Heart right ventricle (tissue), 16 donors: ENCODE measurements around the gene PDE3B. TPM values are rescaled to one million over a fixed set of nuclear protein-coding genes. Genes with fewer than 3 reads are reported as not detected.
A peak's percentile ranks its signal among the peaks of the same experiment; 100 is the strongest.

Experiments used
- ATAC-seq, 8 donors: fragments of 200-7000 bp; cut with Tn5 transposase; one replicate each; pipeline ENCODE4 v1.9.1; 2020; ENCODE audit warnings: mild to moderate bottlenecking in 8 of 8, moderate library complexity in 8 of 8, moderate number of reproducible peaks in 1 of 8
- DNase-seq, 2 donors: peaks; one replicate each; pipeline ENCODE4 v3.0.0-alpha.2; 2020
- H3K27ac ChIP-seq, 10 donors: fragments of 200-600 bp; sonication (generic) in 2 of 10; one replicate each; pipeline versions ENCODE4 v1.5.0 to v1.8.0; 2020 to 2022; ENCODE audit warnings: mild to moderate bottlenecking in 3 of 10
- H3K27me3 ChIP-seq, 7 donors: fragments of 200-600 bp; one replicate each; pipeline ENCODE4 v1.8.0; 2021 to 2022; ENCODE audit warnings: mild to moderate bottlenecking in 2 of 7
- H3K36me3 ChIP-seq, 9 donors: fragments of 200-600 bp; sonication (generic) in 1 of 9; one replicate each; pipeline versions ENCODE4 v1.5.0 to v1.8.0; 2020 to 2022; ENCODE audit warnings: mild to moderate bottlenecking in 2 of 9
- H3K4me1 ChIP-seq, 9 donors: fragments of 200-600 bp; sonication (generic) in 1 of 9; one replicate each; pipeline versions ENCODE4 v1.5.0 to v1.8.0; 2020 to 2022; ENCODE audit warnings: mild to moderate bottlenecking in 4 of 9
- H3K4me3 ChIP-seq, 10 donors: fragments of 200-600 bp; sonication (generic) in 2 of 10; one replicate each; pipeline versions ENCODE4 v1.5.0 to v1.8.0; 2020 to 2022; ENCODE audit warnings: mild to moderate bottlenecking in 7 of 10, moderate library complexity in 2 of 10
- H3K9me3 ChIP-seq, 11 donors: fragments of 200-600 bp in 10 of 11; sonication (generic) in 2 of 11; one replicate each; pipeline versions ENCODE4 v1.5.0 to v1.8.0; 2013 to 2022; ENCODE audit warnings: mild to moderate bottlenecking in 2 of 11, control low read depth in 1 of 11, moderate library complexity in 1 of 11
- WGBS, 2 donors: extraction: QIAGEN DNeasy Blood & Tissue Kit; methylation state at CpG; one replicate each; pipeline ENCODE4 v1.1.7; 2013; ENCODE audit warnings: inconsistent platforms in 1 of 2; 5-methylcytosine and 5-hydroxymethylcytosine counted together
- intact Hi-C, 10 donors: fragments of 100-400 bp; cut with DNase I; formaldehyde crosslinking; loops; one replicate each; pipeline versions ENCODE4 v1.11.1 to v1.14.2; 2022
- polyA plus RNA-seq, 2 donors: library from polyadenylated mRNA; stranded (reverse); fragments of 200-250 nt; gene quantifications; one replicate each; pipeline ENCODE4 v1.2.3, GENCODE V29; 2013
- total RNA-seq, 10 donors: library from RNA; stranded (reverse); fragmentation: NEBNext Ultra II Directional in 3 of 10; extraction: Animal tissue kit (Norgen Biotek cat#: 25700) in 3 of 10; gene quantifications; one replicate each; pipeline versions ENCODE4 v1.2.1 to v1.2.4, GENCODE V29; 2021 to 2023
- TF ChIP-seq, protein P1 (sequence below), 9 donors: fragments of 200-600 bp; sonication (generic) in 2 of 9; IDR thresholded peaks; one replicate each; pipeline versions ENCODE4 v1.5.0 to v1.8.0; 2021 to 2022; ENCODE audit warnings: antibody characterized with exemption in 9 of 9, mild to moderate bottlenecking in 5 of 9, moderate library complexity in 1 of 9
- donor health status: Arrhythmogenic right ventricular cardiomyopathy.
- donor health status: ischemic (EF 13 %, LVEDD 7.1; RV severe dilation, severe dysfunction).
- donor health status: healthy with polysubstance abuse.
- donor health status: DM: no; HTN: yes; CAD: no.
- donor health status: DM: no; HTN: no; CAD: no.
- donor health status: ischemic (EF 25% LVEDD 6.9; RV normal size, moderate dysfunction).
- donor health status: ischemic (EF 25% LVEDD 5.7; RV mildly dilated, moderate dysfunction).
- donor health status: healthy.
- donor health status: DM: yes; HTN: yes; CAD: no.
- donor health status: Ischemic cardiomyopathy.
- donor health status: ischemic (EF 35%, LVEDD 5.7; RV mildly dilated, moderate dysfunction).
- donor health status: nonischemic (EF 11% LVEDD 7.7; RV severe dilation, severe dysfunction).
- donor health status: DM: yes; HTN: yes; CAD: no.
- donor health status: PGD.
- donor health status: ischemic (EF 29% LVEDD 5.4; RV normal size, mild dysfunction).
- donor health status: nonischemic (EF 23%, LVEDD 6.1; RV moderate dilation, normal function).

PDE3B gene
- total and polyA plus RNA-seq, 12 donors, result 1.3 to 14.2 (median 9.0) TPM

DNA sequence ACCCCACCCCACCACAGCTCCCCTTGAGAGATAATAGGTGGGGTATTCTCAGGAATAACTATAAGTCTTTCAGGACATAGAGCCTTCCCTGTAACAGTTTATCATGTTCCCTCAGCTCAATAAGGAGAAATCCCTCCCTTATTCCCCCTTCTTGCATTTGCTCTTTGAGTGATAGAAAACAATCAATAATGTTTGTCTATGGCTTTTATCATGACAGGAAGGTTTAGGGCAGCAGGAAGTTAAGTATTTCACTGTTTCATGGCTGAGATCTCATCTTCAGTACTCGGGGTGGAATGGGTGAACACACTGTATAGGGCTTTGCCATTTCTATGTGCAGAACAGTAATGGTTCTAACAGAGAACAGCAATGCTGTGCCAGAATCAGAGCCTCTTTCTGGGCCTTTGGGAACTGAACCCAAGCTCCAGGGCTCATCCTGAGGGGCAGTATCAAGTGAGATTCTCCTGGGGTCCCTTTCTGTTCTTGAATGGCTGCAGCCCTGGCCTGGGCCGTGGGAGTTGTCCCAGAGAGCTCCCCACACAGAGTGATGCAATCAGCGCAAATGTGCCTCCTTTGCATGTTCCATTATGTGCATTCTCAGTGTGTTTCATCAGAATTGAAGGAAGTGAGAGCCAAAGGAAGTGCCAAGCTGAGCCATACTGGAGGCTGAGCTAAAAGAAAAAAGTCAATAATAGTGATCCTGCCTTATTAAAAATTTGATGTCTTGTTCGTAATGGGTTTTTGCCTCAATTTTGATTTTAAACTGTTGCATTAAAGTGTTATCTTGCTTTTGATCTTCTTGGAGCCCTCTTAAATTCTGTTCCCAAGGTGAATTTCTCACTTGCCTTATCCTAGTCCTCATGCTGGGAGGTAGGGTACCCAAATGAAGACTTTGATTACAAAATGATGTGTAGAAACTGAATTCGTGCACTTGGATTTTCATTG is 251.3 kb downstream of the PDE3B start:
- no peaks in the 10 kb centered on the region for H3K27me3 ChIP-seq
- H3K36me3 ChIP-seq, result no peaks in the 10 kb centered on the region
- DNase-seq (peak in 1 of 2 donors; percentile 27), ATAC-seq (no peak)
- WGBS, 2 donors, result 66 to 73% methylated on average over 5 of the region's 5 CpGs
- no peaks in the 10 kb centered on the region for H3K9me3 ChIP-seq
- TF ChIP-seq, protein P1, sequence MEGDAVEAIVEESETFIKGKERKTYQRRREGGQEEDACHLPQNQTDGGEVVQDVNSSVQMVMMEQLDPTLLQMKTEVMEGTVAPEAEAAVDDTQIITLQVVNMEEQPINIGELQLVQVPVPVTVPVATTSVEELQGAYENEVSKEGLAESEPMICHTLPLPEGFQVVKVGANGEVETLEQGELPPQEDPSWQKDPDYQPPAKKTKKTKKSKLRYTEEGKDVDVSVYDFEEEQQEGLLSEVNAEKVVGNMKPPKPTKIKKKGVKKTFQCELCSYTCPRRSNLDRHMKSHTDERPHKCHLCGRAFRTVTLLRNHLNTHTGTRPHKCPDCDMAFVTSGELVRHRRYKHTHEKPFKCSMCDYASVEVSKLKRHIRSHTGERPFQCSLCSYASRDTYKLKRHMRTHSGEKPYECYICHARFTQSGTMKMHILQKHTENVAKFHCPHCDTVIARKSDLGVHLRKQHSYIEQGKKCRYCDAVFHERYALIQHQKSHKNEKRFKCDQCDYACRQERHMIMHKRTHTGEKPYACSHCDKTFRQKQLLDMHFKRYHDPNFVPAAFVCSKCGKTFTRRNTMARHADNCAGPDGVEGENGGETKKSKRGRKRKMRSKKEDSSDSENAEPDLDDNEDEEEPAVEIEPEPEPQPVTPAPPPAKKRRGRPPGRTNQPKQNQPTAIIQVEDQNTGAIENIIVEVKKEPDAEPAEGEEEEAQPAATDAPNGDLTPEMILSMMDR (IDR thresholded peaks at IDR 0.05), result no peak
- intact Hi-C loops, result loop anchor here in 6 of 10 donors (5.0 to 10.0 kb wide), 5 partner anchors 250 to 380 kb away; partner anchors contain the start of genes PDE3B (in 3 of the 6) and PSMA1 (in 3 of the 6)
- no peak overlapping the region for H3K4me3 ChIP-seq
- peaks cover 0 to 35% (median 9%) of the 10 kb centered on the region in 9 donors for H3K4me1 ChIP-seq
- peak overlapping the region in 1 of 10 donors; percentile 65 for H3K27ac ChIP-seq

DNA sequence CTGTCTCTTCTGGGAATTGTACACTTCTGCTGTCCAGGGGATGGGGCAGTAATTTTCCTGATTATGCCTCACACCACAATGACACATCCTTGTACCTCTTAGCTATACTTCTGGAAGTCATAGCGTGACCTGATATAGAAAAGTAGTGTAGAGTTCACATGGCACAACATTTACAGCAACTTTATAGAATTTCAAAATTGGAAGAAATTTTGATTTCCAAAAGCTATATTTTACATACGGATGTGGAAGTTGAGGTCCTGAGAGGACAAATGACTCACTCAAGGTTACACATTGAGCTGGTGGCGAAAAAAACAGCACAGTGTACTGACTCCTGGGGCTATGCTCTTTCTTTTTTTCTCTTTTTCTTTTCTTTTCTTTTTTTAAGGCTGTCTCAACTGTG is 254.8 kb downstream of the PDE3B start:
- DNase-seq (no peak), ATAC-seq (no peak)
- 78 to 87% methylated on average over 3 of the region's 3 CpGs for WGBS, 2 donors
- Histone ChIP-seq H3K9me3 (no peaks in the 10 kb centered on the region), H3K27me3 (no peaks in the 10 kb centered on the region), H3K4me3 (no peak overlapping the region), H3K36me3 (no peaks in the 10 kb centered on the region), H3K4me1 (peaks cover 0 to 14% (median 0%) of the 10 kb centered on the region in 9 donors), H3K27ac (no peak overlapping the region)
- TF ChIP-seq, protein P1 (IDR thresholded peaks at IDR 0.05), result no peak
- intact Hi-C loops, result loop anchor here in 3 of 10 donors (10.0 kb wide), 2 partner anchors 254 to 384 kb away; partner anchors contain the start of gene PDE3B (in 2 of the 3)

DNA sequence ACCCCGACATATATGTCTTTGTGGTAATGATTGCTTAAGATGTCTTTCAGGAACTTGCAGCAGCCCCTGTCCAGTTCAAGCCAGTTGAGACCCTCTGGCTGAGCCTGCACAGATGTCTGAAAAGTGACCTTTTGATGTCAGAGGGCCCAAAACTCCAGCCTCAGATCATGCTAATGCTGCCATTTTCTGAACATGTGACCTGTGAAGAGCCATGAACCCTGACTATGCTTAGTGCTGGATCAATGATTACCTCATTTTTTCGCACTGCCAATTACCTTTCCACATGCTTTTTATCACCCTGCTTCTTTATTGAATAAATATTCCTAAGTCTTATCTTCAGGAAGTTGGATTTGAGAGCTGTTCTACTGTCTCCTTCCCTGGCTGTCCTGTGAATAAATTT is 255.3 kb downstream of the PDE3B start:
- Histone ChIP-seq H3K4me3 (no peak overlapping the region), H3K36me3 (no peaks in the 10 kb centered on the region), H3K27me3 (no peaks in the 10 kb centered on the region), H3K9me3 (no peaks in the 10 kb centered on the region), H3K4me1 (peaks cover 0 to 14% (median 0%) of the 10 kb centered on the region in 9 donors), H3K27ac (no peak overlapping the region)
- no peak for DNase-seq
- 84 to 94% methylated on average over 2 of the region's 2 CpGs for WGBS, 2 donors
- intact Hi-C loops, result loop anchor here in 3 of 10 donors (10.0 kb wide), 2 partner anchors 254 to 384 kb away; partner anchors contain the start of gene PDE3B (in 2 of the 3)
- ATAC-seq, result no peak
- TF ChIP-seq, protein P1 (IDR thresholded peaks at IDR 0.05), result no peak

DNA sequence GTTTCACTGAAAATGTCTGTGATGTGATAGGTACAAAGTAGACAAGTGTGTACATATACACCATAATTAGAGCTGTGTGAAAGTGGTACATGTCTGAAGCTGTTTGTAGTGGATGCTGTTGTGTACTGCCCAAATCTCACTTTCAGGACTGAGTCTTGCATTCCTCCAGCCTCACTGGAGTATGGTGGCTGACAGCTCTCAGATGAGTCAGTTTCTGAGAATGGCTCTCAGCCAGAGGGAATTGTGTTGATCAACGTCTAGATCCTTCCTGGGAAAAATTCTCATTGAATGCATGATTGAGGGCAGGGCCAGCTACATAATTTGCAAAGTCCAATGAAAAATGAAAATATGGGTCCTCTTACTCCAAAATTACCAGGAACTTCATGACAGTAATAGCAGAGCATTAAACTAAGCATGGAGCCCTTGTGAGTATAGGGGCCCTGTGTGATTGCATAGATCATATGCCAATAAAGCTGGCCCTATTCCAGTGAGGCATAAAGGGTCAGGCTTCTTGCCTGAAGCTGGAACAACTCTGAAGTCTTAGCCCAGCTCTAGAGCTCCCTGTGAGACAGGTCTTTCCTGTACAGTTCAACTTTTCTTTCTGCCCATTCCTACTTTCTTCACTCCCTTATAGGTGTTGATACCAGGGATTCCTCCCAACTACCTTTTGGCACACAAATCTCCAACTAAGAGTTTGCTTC is 259.2 kb downstream of the PDE3B start:
- intact Hi-C loops, result loop anchor here in 5 of 10 donors (10.0 kb wide), 3 partner anchors 108 to 368 kb away; partner anchors contain the start of gene PDE3B (in 2 of the 5)
- Histone ChIP-seq H3K27me3 (no peaks in the 10 kb centered on the region), H3K9me3 (no peaks in the 10 kb centered on the region), H3K36me3 (no peaks in the 10 kb centered on the region), H3K4me1 (peaks cover 0 to 19% (median 12%) of the 10 kb centered on the region in 9 donors), H3K4me3 (no peak overlapping the region), H3K27ac (no peak overlapping the region)
- TF ChIP-seq, protein P1 (IDR thresholded peaks at IDR 0.05), result no peak
- WGBS, 2 donors, result 31 to 38% methylated on average over 1 of the region's 1 CpG
- ATAC-seq (no peak), DNase-seq (no peak)
